Liver (tissue), 9 donors: ENCODE measurements around the gene IL9R. TPM values are rescaled to one million over a fixed set of nuclear protein-coding genes. Genes with fewer than 3 reads are reported as not detected.

Source experiments
- DNase-seq: peaks from one replicate; pipeline ENCODE4 v3.0.0-alpha.2; 2017; ENCODE audit warnings: low spot score
- H3K27ac ChIP-seq, 2 donors: one replicate each; pipeline ENCODE4 v1.7.0; 2013; ENCODE audit warnings: inconsistent platforms in 2 of 2, low read length in 2 of 2, control low read depth in 1 of 2, low read depth in 1 of 2, mild to moderate bottlenecking in 1 of 2
- H3K27me3 ChIP-seq, 4 donors: one replicate each; pipeline versions ENCODE4 v1.6.1 to v1.7.0; 2013; ENCODE audit warnings: low read length in 3 of 4, inconsistent platforms in 1 of 4, mild to moderate bottlenecking in 1 of 4, moderate library complexity in 1 of 4; ENCODE audit not compliant: control insufficient read depth in 4 of 4, insufficient read depth in 4 of 4
- H3K36me3 ChIP-seq, 4 donors: one replicate each; pipeline versions ENCODE4 v1.6.1 to v1.7.0; 2013; ENCODE audit warnings: low read length in 3 of 4, mild to moderate bottlenecking in 3 of 4, low read depth in 1 of 4, moderate library complexity in 1 of 4; ENCODE audit not compliant: control insufficient read depth in 4 of 4, insufficient read depth in 3 of 4
- H3K4me1 ChIP-seq, 4 donors: one replicate each; pipeline versions ENCODE4 v1.6.1 to v1.7.0; 2013; ENCODE audit warnings: low read length in 3 of 4, mild to moderate bottlenecking in 3 of 4, moderate library complexity in 1 of 4; ENCODE audit not compliant: control insufficient read depth in 4 of 4, insufficient read depth in 4 of 4
- H3K4me3 ChIP-seq, 3 donors: one replicate each; pipeline versions ENCODE4 v1.6.1 to v1.7.0; 2013; ENCODE audit warnings: low read length in 3 of 3, control low read depth in 1 of 3, low read depth in 1 of 3, mild to moderate bottlenecking in 1 of 3
- H3K9ac ChIP-seq, 2 donors: one replicate each; pipeline ENCODE4 v1.7.0; 2013; ENCODE audit warnings: low read length in 2 of 2, mild to moderate bottlenecking in 2 of 2, moderate library complexity in 2 of 2, control low read depth in 1 of 2, low read depth in 1 of 2
- H3K9me3 ChIP-seq, 4 donors: one replicate each; pipeline versions ENCODE4 v1.6.1 to v1.7.0; 2013; ENCODE audit warnings: low read length in 3 of 4; ENCODE audit not compliant: control insufficient read depth in 4 of 4
- ATF3 ChIP-seq: IDR thresholded peaks from 2 replicates; pipeline ENCODE4 v1.6.1; 2016; ENCODE audit warnings: antibody characterized with exemption
- CTCF ChIP-seq: fragments of 150-350 bp; IDR thresholded peaks from 2 replicates; pipeline ENCODE4 v1.5.1; 2017; ENCODE audit warnings: improper control_type of control experiment, low read depth, low read length; ENCODE audit not compliant: missing input control
- FOXA1 ChIP-seq: IDR thresholded peaks from 2 replicates; pipeline ENCODE4 v1.6.1; 2016; ENCODE audit warnings: antibody characterized with exemption
- FOXA2 ChIP-seq: IDR thresholded peaks from 2 replicates; pipeline ENCODE4 v1.6.1; 2016; ENCODE audit warnings: antibody characterized with exemption
- GABPA ChIP-seq, 2 donors: IDR thresholded peaks in 1 of 2; conservative IDR thresholded peaks in 1 of 2; 2 replicates each; pipeline ENCODE4 v1.6.1; 2016; ENCODE audit warnings: antibody characterized with exemption in 2 of 2, mild to moderate bottlenecking in 1 of 2, moderate library complexity in 1 of 2
- HNF4A ChIP-seq, 2 donors: conservative IDR thresholded peaks; 2 replicates each; pipeline ENCODE4 v1.6.1; 2016; ENCODE audit warnings: antibody characterized with exemption in 2 of 2, mild to moderate bottlenecking in 2 of 2
- HNF4G ChIP-seq: IDR thresholded peaks from 2 replicates; pipeline ENCODE4 v1.6.1; 2016; ENCODE audit warnings: antibody characterized with exemption
- JUND ChIP-seq, 2 donors: IDR thresholded peaks; 2 replicates each; pipeline ENCODE4 v1.6.1; 2016; ENCODE audit warnings: antibody characterized with exemption in 2 of 2
- NR2F2 ChIP-seq: IDR thresholded peaks from 2 replicates; pipeline ENCODE4 v1.6.1; 2016; ENCODE audit warnings: antibody characterized with exemption
- RAD21 ChIP-seq, 2 donors: IDR thresholded peaks; 2 replicates each; pipeline ENCODE4 v1.6.1; 2016; ENCODE audit warnings: antibody characterized with exemption in 2 of 2, mild to moderate bottlenecking in 2 of 2
- RXRA ChIP-seq, 2 donors: IDR thresholded peaks; 2 replicates each; pipeline ENCODE4 v1.6.1; 2017 to 2018; ENCODE audit warnings: antibody characterized with exemption in 2 of 2, mild to moderate bottlenecking in 1 of 2
- SP1 ChIP-seq: IDR thresholded peaks from 2 replicates; pipeline ENCODE4 v1.6.1; 2018; ENCODE audit warnings: antibody characterized with exemption, mild to moderate bottlenecking
- ZBTB33 ChIP-seq: IDR thresholded peaks from 2 replicates; pipeline ENCODE4 v1.6.1; 2016; ENCODE audit warnings: antibody characterized with exemption
- WGBS: extraction: QIAGEN DNeasy Blood & Tissue Kit; methylation state at CpG from one replicate; pipeline ENCODE4 v1.1.7; 2013; 5-methylcytosine and 5-hydroxymethylcytosine counted together
- polyA plus RNA-seq, 2 donors: library from polyadenylated mRNA; stranded (reverse) in 1 of 2; unstranded in 1 of 2; fragments of 200-250 nt in 1 of 2; fragments of >200 nt in 1 of 2; fragmentation: Nextera tagmentation in 1 of 2; extraction: Ambion mirVana in 1 of 2; gene quantifications; one replicate each; pipeline versions ENCODE4 v1.2.1 to v1.2.3, GENCODE V29; 2013 to 2015
- total RNA-seq, 2 donors: library from RNA; depleted of rRNA; stranded (reverse); fragments of >200 nt; gene quantifications; one replicate each; pipeline ENCODE4 v1.2.3, GENCODE V29; 2014
- donor health status: healthy.
- donor health status: healthy.
- donor health status: healthy.
- donor health status: healthy.
- donor health status: healthy.

The IL9R gene
- total and polyA plus RNA-seq, 4 donors, result 0.05 to 0.08 (median 0.07) TPM; not detected in 1

GRCh38 chrX:155962906-155963305 lies 34.6 kb upstream of the IL9R start:
- H3K36me3 ChIP-seq, result no peaks in the 10 kb centered on the region

GRCh38 chrX:155966876-155967275 lies 30.6 kb upstream of the IL9R start:
- Histone ChIP-seq H3K4me3 (no peak overlapping the region), H3K36me3 (no peaks in the 10 kb centered on the region), H3K27ac (no peak overlapping the region), H3K9ac (no peak overlapping the region), H3K27me3 (no peaks in the 10 kb centered on the region), H3K9me3 (peaks cover 0 to 2% (median 0%) of the 10 kb centered on the region in 4 donors), H3K4me1 (no peaks in the 10 kb centered on the region)
- WGBS, result 37% methylated on average over 8 of the region's 8 CpGs
- TF ChIP-seq RXRA (IDR thresholded peaks at IDR 0.05) (no peak), ATF3 (no peak), SP1 (no peak), ZBTB33 (no peak), RAD21 (IDR thresholded peaks at IDR 0.05) (peak; percentile 38 to 66), HNF4A (conservative IDR thresholded peaks at IDR 0.05) (no peak), CTCF (peak; percentile 30), FOXA2 (no peak), NR2F2 (no peak)
- DNase-seq, result no peak

More at GRCh38 chrX:155962906-155963305, 34.6 kb upstream of the IL9R start:
- Histone ChIP-seq H3K27ac (no peak overlapping the region), H3K9ac (no peak overlapping the region), H3K4me1 (no peaks in the 10 kb centered on the region), H3K9me3 (no peaks in the 10 kb centered on the region), H3K4me3 (no peak overlapping the region), H3K27me3 (no peaks in the 10 kb centered on the region)
- WGBS, result 45% methylated on average over 1 of the region's 1 CpG
- TF ChIP-seq FOXA1 (no peak), GABPA (IDR thresholded peaks at IDR 0.05 in 1 of 2, conservative IDR thresholded peaks at IDR 0.05 in 1 of 2) (no peak), ZBTB33 (no peak), HNF4G (no peak), CTCF (no peak), FOXA2 (no peak), SP1 (no peak), JUND (IDR thresholded peaks at IDR 0.05) (no peak), HNF4A (conservative IDR thresholded peaks at IDR 0.05) (no peak)
- DNase-seq, result no peak
